GM06990 (cell line): ENCODE measurements around the gene SDK2.

Experiments used
- DNase-seq: peaks from one replicate; pipeline ENCODE4 v3.0.0-alpha.2; 2011; ENCODE audit not compliant: insufficient read length; ENCODE audit errors: extremely low read depth
- H3K27me3 ChIP-seq: replicated peaks from 2 replicates; pipeline ENCODE4 v1.6.0; 2011; ENCODE audit warnings: low read length; ENCODE audit not compliant: control insufficient read depth, insufficient read depth
- H3K36me3 ChIP-seq: 2 replicates; pipeline ENCODE4 v1.5.1; 2011; ENCODE audit warnings: low read length; ENCODE audit not compliant: control insufficient read depth, insufficient read depth
- H3K4me3 ChIP-seq: replicated peaks from 2 replicates; pipeline ENCODE4 v1.5.1; 2011; ENCODE audit warnings: low read depth, mild to moderate bottlenecking, control low read depth, low read length
- CTCF ChIP-seq: IDR thresholded peaks from 2 replicates; pipeline ENCODE4 v1.5.1; 2011; ENCODE audit warnings: low read length, control low read depth, mild to moderate bottlenecking, inconsistent platforms; ENCODE audit not compliant: insufficient read depth, poor library complexity, severe bottlenecking

SDK2 gene

GRCh38 chr17:73625006-73625405 lies 19.2 kb downstream of the SDK2 start:
- no peak for DNase-seq
- no peak overlapping the region for H3K4me3 ChIP-seq
- no peak for TF ChIP-seq CTCF
- H3K36me3 ChIP-seq = no peaks in the 10 kb centered on the region
- H3K27me3 ChIP-seq = no peaks in the 10 kb centered on the region; the same call in 1 of the 2 replicates

GRCh38 chr17:73624496-73624988 lies 19.7 kb downstream of the SDK2 start:
- Histone ChIP-seq H3K4me3 (no peak overlapping the region), H3K36me3 (no peaks in the 10 kb centered on the region), H3K27me3 (no peaks in the 10 kb centered on the region; the same call in none of the 2 replicates)
- TF ChIP-seq CTCF = no peak
- DNase-seq = no peak

- no peak overlapping the region for H3K4me3 ChIP-seq
- no peaks in the 10 kb centered on the region; the same call in none of the 2 replicates for H3K27me3 ChIP-seq
- DNase-seq = no peak
- TF ChIP-seq CTCF = no peak
- no peaks in the 10 kb centered on the region for H3K36me3 ChIP-seq
These were observed 20.4 kb downstream of the SDK2 start for GRCh38 chr17:73623818-73624217.

- no peaks in the 10 kb centered on the region; the same call in none of the 2 replicates for H3K27me3 ChIP-seq
These were observed 21.0 kb downstream of the SDK2 start for GRCh38 chr17:73623247-73623646.

GRCh38 chr17:73622381-73622780 lies 21.9 kb downstream of the SDK2 start:
- no peak for DNase-seq
- H3K27me3 ChIP-seq = no peaks in the 10 kb centered on the region; the same call in 1 of the 2 replicates
- H3K4me3 ChIP-seq = no peak overlapping the region
- no peaks in the 10 kb centered on the region for H3K36me3 ChIP-seq
- no peak for TF ChIP-seq CTCF

More at GRCh38 chr17:73623247-73623646, 21.0 kb downstream of the SDK2 start:
- Histone ChIP-seq H3K4me3 (no peak overlapping the region), H3K36me3 (no peaks in the 10 kb centered on the region)
- no peak for TF ChIP-seq CTCF
- no peak for DNase-seq

GRCh38 chr17:73621685-73622084 lies 22.6 kb downstream of the SDK2 start:
- no peak for DNase-seq
- Histone ChIP-seq H3K27me3 (no peaks in the 10 kb centered on the region; the same call in 1 of the 2 replicates), H3K4me3 (no peak overlapping the region), H3K36me3 (no peaks in the 10 kb centered on the region)
- no peak for TF ChIP-seq CTCF
